ENCODE data around the gene PRUNE1.

Gene PRUNE1

GRCh38 chr1:150981177-150981804 lies 27.0 kb upstream of the PRUNE1 start:
- Histone ChIP-seq H3K9me3 (ENCODE audit: control insufficient read depth, low read depth, low read length) (no peaks in the 10 kb centered on the region), H3K27me3 (ENCODE audit: control insufficient read depth, insufficient read depth, low read length) (no peaks in the 10 kb centered on the region), H3K9ac (ENCODE audit: low read length) (peak overlapping the region; percentile 18), H3K4me1 (ENCODE audit: control insufficient read depth, low read depth, low read length) (peaks cover 28% of the 10 kb centered on the region), H3K4me3 (ENCODE audit: low read length) (peak overlapping the region; percentile 20), H3K36me3 (ENCODE audit: control insufficient read depth, low read depth, low read length) (no peaks in the 10 kb centered on the region), H3K27ac (ENCODE audit: low read length) (peak overlapping the region; percentile 38)

DNA sequence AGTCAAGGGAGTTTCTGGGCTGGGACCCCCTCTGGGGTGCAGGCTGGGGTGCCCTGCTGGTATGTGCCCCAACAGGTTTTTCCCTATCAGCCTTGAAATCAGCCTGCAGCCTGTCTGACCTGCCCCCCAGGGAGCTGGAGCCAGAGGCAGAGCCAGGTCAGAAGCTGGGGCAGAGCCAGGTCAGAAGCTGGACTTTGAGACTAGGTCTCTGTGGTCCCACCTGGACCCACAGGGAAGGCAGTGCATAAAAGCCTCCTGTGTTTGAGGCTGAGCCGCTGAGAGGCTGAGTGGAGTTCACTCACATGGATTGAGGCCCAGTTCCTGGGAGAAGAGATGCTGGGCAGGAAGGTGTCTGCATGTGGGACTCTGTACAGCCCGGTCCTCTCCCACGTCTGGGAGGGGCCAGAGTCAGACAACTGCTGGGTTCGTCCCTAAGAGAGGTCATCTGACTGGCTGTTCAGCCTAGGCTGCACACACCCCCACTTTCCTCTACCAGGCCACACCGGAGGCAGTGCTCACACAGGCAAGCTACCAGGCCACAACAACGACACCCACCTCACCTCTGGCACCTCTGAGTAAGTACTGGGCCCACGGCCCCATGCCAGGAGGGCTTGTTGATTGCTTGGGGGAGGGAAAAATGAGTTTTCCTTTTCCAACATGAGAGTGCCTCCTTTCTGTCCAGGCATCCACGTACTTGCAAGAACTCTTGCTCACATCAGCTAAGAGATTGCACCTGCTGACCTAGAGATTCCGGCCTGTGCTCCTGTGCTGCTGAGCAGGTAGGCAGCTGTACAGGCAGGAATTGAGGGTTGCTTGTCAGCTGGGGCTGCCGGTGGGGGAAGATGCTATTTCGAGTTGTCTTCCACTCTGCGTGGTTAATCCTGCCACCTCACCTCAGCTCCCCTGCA lies 26.2 kb upstream of the PRUNE1 start, which contains the start of gene ANXA9:
TSS of gene ANXA9 (plus strand) at position 488 of the 908 bp plus-strand sequence. CDS start 814 bp downstream, outside the sequence.
- Histone ChIP-seq H3K4me1 (ENCODE audit: control insufficient read depth, low read depth, low read length) (peaks cover 20% of the 10 kb centered on the region), H3K27ac (ENCODE audit: low read length) (peak within 1 kb of the TSS; percentile 38), H3K4me3 (ENCODE audit: low read length) (peak within 1 kb of the TSS; percentile 20)

GRCh38 chr1:150985179-150985825 lies 22.9 kb upstream of the PRUNE1 start:
- peaks cover 15% of the 10 kb centered on the region for H3K4me1 ChIP-seq (ENCODE audit: control insufficient read depth, low read depth, low read length)
- no peak overlapping the region for H3K4me3 ChIP-seq (ENCODE audit: low read length)
- H3K9ac ChIP-seq (ENCODE audit: low read length) = no peak overlapping the region
- H3K27ac ChIP-seq (ENCODE audit: low read length) = no peak overlapping the region
- no peaks in the 10 kb centered on the region for H3K36me3 ChIP-seq (ENCODE audit: control insufficient read depth, low read depth, low read length)
- H3K27me3 ChIP-seq (ENCODE audit: control insufficient read depth, insufficient read depth, low read length) = no peaks in the 10 kb centered on the region
- no peaks in the 10 kb centered on the region for H3K9me3 ChIP-seq (ENCODE audit: control insufficient read depth, low read depth, low read length)

More for the DNA sequence above, 26.2 kb upstream of the PRUNE1 start, which contains the start of gene ANXA9:
- H3K9me3 ChIP-seq (ENCODE audit: control insufficient read depth, low read depth, low read length) = no peaks in the 10 kb centered on the region
- peak within 1 kb of the TSS; percentile 18 for H3K9ac ChIP-seq (ENCODE audit: low read length)
- H3K27me3 ChIP-seq (ENCODE audit: control insufficient read depth, insufficient read depth, low read length) = no peaks in the 10 kb centered on the region
- H3K36me3 ChIP-seq (ENCODE audit: control insufficient read depth, low read depth, low read length) = no peaks in the 10 kb centered on the region

DNA sequence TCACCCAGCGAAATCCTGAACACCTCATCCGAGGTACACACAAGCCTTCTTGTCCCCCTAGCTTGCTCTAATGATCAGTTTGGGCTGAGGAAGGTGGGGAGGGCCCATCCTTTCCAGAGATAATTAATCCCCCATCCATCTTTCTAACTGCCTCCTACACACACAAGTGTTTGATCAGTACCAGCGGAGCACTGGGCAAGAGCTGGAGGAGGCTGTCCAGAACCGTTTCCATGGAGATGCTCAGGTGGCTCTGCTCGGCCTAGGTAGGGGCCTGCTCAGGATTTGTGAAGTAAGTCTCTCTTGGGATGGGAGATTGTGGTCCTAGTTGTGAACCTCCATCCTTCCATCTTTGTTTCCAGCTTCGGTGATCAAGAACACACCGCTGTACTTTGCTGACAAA lies 20.3 kb upstream of the PRUNE1 start:
- Histone ChIP-seq H3K9ac (ENCODE audit: low read length) (no peak overlapping the region), H3K4me3 (ENCODE audit: low read length) (no peak overlapping the region), H3K9me3 (ENCODE audit: control insufficient read depth, low read depth, low read length) (no peaks in the 10 kb centered on the region), H3K27me3 (ENCODE audit: control insufficient read depth, insufficient read depth, low read length) (no peaks in the 10 kb centered on the region), H3K27ac (ENCODE audit: low read length) (no peak overlapping the region), H3K4me1 (ENCODE audit: control insufficient read depth, low read depth, low read length) (no peaks in the 10 kb centered on the region), H3K36me3 (ENCODE audit: control insufficient read depth, low read depth, low read length) (no peaks in the 10 kb centered on the region)

DNA sequence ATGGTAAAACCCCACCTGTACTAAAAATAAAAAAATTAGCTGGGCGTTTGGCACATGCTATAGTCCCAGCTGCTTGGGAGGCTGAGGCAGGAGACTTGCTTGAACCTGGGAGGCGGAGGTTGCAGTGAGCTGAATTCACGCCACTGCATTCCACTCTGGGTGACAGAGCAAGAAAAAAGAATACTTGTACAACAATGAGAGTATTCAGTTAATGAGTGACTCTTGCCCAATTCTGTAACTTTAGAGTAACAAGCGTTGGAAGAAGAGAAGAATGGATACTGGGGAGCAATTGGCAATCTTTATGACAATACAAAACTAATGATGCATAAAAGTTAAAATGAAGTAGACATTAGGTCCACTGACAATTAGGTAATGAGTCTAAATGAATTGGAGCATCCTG lies 15.6 kb upstream of the PRUNE1 start:
- Histone ChIP-seq H3K27me3 (ENCODE audit: control insufficient read depth, insufficient read depth, low read length) (no peaks in the 10 kb centered on the region), H3K4me1 (ENCODE audit: control insufficient read depth, low read depth, low read length) (no peaks in the 10 kb centered on the region), H3K36me3 (ENCODE audit: control insufficient read depth, low read depth, low read length) (no peaks in the 10 kb centered on the region), H3K9me3 (ENCODE audit: control insufficient read depth, low read depth, low read length) (no peaks in the 10 kb centered on the region), H3K4me3 (ENCODE audit: low read length) (no peak overlapping the region), H3K27ac (ENCODE audit: low read length) (no peak overlapping the region), H3K9ac (ENCODE audit: low read length) (no peak overlapping the region)

- Histone ChIP-seq H3K4me1 (ENCODE audit: control insufficient read depth, low read depth, low read length) (no peaks in the 10 kb centered on the region), H3K4me3 (ENCODE audit: low read length) (no peak overlapping the region), H3K36me3 (ENCODE audit: control insufficient read depth, low read depth, low read length) (no peaks in the 10 kb centered on the region), H3K9ac (ENCODE audit: low read length) (no peak overlapping the region), H3K27me3 (ENCODE audit: control insufficient read depth, insufficient read depth, low read length) (no peaks in the 10 kb centered on the region), H3K9me3 (ENCODE audit: control insufficient read depth, low read depth, low read length) (no peaks in the 10 kb centered on the region), H3K27ac (ENCODE audit: low read length) (no peak overlapping the region)
Measured at GRCh38 chr1:150994248-150994647, 14.0 kb upstream of the PRUNE1 start.

DNA sequence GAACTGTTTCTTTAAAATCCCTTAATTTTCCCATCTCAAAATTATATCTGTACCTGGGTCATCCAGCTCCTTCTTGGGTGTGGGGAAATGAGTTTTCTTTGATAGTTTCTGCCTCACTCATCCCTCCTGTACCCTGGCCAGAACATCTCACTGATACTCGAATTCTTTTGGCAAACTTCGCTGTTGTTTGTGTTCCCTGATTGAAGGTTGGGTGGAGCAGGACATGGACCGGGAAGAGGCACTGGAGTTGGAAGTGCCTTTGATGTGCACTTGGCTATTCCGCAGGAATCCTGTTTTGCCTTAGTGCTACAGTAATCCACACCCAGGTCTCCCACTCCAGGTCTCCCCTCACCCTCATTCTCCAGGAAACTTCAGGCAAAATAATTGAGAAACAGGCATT lies 12.8 kb upstream of the PRUNE1 start:
- no peaks in the 10 kb centered on the region for H3K9me3 ChIP-seq (ENCODE audit: control insufficient read depth, low read depth, low read length)
- H3K4me3 ChIP-seq (ENCODE audit: low read length) = no peak overlapping the region
- no peaks in the 10 kb centered on the region for H3K4me1 ChIP-seq (ENCODE audit: control insufficient read depth, low read depth, low read length)
- no peaks in the 10 kb centered on the region for H3K27me3 ChIP-seq (ENCODE audit: control insufficient read depth, insufficient read depth, low read length)
- no peak overlapping the region for H3K27ac ChIP-seq (ENCODE audit: low read length)
- H3K36me3 ChIP-seq (ENCODE audit: control insufficient read depth, low read depth, low read length) = no peaks in the 10 kb centered on the region
- no peak overlapping the region for H3K9ac ChIP-seq (ENCODE audit: low read length)

GRCh38 chr1:150995896-150996295 lies 12.4 kb upstream of the PRUNE1 start:
- Histone ChIP-seq H3K27ac (ENCODE audit: low read length) (no peak overlapping the region), H3K36me3 (ENCODE audit: control insufficient read depth, low read depth, low read length) (no peaks in the 10 kb centered on the region), H3K4me3 (ENCODE audit: low read length) (no peak overlapping the region), H3K9ac (ENCODE audit: low read length) (no peak overlapping the region), H3K4me1 (ENCODE audit: control insufficient read depth, low read depth, low read length) (no peaks in the 10 kb centered on the region), H3K9me3 (ENCODE audit: control insufficient read depth, low read depth, low read length) (no peaks in the 10 kb centered on the region), H3K27me3 (ENCODE audit: control insufficient read depth, insufficient read depth, low read length) (no peaks in the 10 kb centered on the region)

GRCh38 chr1:150997126-150997872 lies 10.9 kb upstream of the PRUNE1 start:
- H3K9ac ChIP-seq (ENCODE audit: low read length) = no peak overlapping the region
- H3K27ac ChIP-seq (ENCODE audit: low read length) = no peak overlapping the region
- H3K27me3 ChIP-seq (ENCODE audit: control insufficient read depth, insufficient read depth, low read length) = no peaks in the 10 kb centered on the region
- no peaks in the 10 kb centered on the region for H3K4me1 ChIP-seq (ENCODE audit: control insufficient read depth, low read depth, low read length)
- no peak overlapping the region for H3K4me3 ChIP-seq (ENCODE audit: low read length)
- H3K36me3 ChIP-seq (ENCODE audit: control insufficient read depth, low read depth, low read length) = no peaks in the 10 kb centered on the region
- H3K9me3 ChIP-seq (ENCODE audit: control insufficient read depth, low read depth, low read length) = no peaks in the 10 kb centered on the region

GRCh38 chr1:150997949-150998348 lies 10.3 kb upstream of the PRUNE1 start:
- Histone ChIP-seq H3K27ac (ENCODE audit: low read length) (no peak overlapping the region), H3K9me3 (ENCODE audit: control insufficient read depth, low read depth, low read length) (no peaks in the 10 kb centered on the region), H3K36me3 (ENCODE audit: control insufficient read depth, low read depth, low read length) (no peaks in the 10 kb centered on the region), H3K4me1 (ENCODE audit: control insufficient read depth, low read depth, low read length) (no peaks in the 10 kb centered on the region), H3K9ac (ENCODE audit: low read length) (no peak overlapping the region), H3K4me3 (ENCODE audit: low read length) (no peak overlapping the region), H3K27me3 (ENCODE audit: control insufficient read depth, insufficient read depth, low read length) (no peaks in the 10 kb centered on the region)
